Stimulated activated CD8-positive, alpha-beta memory T cell treated with anti-CD3 and anti-CD28 coated beads, Interleukin-7, amount 100 ng/mL, for 24 hours (primary cell): Measurements from ENCODE around the gene TRAF3IP1.
"Not testable (repeated sequence)": the region's sequence is repeated elsewhere in the genome, so short reads cannot be mapped to it uniquely, and the experiment has no call there.

ENCODE experiments used
- DNase-seq: peaks from one replicate; pipeline ENCODE4 v3.0.0-alpha.2; 2020; ENCODE audit warnings: low read depth

TRAF3IP1 gene

DNA sequence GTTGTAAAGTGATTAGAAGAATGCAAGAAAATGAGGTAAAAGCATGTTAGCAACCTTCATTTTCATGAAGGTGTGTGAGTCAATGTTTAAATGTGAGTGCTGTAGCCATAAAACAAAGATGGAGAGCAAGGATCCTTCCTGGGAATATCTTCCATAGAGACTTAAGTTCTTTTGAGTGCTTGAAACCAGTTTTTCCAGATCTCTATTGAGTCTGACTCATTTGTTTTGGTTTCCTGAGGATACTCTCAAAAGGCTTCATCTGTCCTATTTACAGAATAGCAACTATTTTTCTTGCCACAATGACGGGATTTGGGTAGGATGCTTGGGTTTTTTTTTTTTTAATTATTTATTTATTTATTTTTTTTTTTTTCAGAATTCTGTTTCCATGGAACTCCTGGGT, 60.5 kb downstream of the TRAF3IP1 start:
- no peak for DNase-seq

DNA sequence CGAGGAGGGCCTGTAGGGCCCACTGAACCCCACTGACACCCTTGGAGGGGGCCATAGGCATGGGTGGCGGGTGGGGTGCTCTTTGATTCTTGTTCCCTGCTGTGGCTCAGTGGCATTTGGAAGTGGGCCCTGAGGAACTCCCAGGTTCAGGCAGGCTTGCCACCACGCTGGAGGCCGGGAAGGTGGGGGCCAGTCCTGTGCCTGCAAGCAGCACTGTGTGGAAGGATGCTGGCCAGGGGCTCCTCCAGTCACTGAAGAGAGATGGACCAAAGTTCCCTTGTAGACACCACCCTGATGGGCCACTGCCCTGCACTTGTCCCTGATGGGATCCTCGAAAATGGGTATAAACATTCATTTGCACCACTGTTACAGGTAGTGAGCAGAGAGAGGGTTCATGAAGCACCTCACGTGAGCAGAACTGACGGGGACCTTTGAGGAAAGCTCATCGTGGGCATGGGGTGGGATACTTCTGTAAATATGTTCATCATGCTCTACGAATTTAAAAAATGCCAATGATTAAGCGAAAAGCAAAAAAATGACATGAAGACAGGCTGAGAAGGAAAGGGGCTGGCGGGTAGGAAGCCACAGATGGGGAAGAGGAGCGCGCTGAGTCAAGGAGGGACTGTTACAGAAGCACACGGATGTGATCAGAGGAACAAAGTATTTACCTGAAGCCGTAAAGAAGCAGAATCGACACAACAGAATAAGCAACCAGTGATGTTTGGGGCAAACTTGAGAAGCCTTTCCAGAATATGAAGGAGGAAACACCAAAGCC, 61.2 kb downstream of the TRAF3IP1 start:
- no peak for DNase-seq

DNA sequence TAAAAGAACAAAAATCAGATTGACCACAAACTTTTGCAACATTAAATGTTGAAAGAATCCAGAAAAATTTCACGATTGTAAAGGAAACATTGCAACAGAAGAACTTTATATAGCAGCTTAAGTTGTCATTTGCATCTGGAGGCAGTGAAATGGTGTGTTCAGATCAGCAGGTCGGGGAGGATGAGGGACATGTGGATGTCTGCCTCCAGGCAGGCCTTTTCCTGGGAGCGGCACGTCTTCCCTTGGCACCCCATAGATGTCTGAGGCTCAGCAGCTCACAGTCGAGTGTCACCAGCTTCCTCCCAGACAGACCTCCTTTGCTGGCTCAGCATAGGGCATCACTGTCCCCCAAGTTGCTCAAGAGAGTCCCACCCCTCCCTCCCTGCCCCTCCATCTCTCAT, 62.1 kb downstream of the TRAF3IP1 start:
- DNase-seq, result no peak

DNA sequence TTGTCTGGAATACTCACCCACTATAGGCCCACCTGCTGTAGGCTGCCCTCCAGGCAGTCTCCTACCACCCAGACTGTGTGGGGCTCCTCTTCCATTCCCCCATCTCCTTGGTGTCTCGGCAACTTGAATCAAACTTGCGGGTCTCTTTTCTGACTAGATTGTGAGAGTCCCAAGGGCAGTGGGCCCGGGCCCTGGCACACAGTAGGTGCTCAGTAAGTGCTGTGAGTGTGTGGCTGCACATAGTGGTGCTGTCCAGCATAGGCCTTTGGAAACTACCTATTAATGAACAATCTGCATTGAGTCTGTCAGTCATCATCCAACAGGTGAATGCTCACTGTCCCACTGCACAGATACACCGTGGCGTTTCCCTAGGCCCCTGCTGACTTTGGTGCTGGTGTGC, 62.8 kb downstream of the TRAF3IP1 start:
- DNase-seq, result no peak

DNA sequence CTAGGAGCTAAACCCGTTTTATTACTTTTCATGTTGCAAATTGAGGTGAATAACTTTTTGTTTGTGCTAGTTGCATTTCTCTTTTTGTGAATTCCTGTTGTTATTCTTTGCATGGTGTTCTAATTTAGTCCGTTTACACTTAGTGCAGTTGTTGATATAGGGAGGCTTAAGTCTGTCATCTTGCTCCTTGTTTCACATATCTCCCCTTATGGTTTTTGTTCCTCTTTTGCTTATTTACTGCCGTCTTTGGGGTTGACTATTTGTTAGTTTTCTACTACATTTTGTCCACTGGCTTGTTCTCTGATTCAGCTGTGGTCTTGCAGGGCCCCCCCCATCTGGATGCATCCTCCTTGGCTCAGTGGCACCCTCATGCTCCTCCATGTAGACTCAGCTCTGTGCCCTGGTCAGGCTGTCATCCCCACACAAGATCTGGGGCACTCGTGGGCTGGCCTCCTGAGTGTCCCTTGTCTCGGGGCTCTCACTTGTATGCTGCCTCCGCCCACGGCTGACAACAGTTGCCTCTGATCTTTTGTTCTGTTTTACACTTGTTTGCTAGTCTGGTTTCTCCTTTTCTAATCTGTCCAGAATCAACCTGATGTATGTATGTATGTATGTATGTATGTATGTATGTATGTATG, 63.5 kb downstream of the TRAF3IP1 start:
- DNase-seq, result no peak

DNA sequence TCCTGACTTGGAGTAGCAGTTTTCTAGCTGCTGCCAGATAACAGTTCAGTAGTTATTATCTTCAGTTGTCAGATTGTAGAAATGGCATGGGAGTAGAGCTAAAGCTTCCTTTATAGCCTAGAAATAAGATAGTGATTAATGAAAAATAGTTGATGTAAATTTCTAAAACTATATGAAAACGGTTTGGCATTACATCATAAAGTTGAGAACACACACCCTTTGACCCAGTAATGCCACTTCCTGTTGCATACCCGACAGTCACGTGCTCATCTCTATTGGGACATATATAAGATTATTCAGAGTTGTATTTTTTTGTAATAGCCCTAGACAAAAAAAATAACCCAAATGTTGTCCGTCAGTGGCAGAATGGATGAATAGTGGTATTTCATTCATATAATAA, 67.0 kb downstream of the TRAF3IP1 start:
- no peak for DNase-seq

DNA sequence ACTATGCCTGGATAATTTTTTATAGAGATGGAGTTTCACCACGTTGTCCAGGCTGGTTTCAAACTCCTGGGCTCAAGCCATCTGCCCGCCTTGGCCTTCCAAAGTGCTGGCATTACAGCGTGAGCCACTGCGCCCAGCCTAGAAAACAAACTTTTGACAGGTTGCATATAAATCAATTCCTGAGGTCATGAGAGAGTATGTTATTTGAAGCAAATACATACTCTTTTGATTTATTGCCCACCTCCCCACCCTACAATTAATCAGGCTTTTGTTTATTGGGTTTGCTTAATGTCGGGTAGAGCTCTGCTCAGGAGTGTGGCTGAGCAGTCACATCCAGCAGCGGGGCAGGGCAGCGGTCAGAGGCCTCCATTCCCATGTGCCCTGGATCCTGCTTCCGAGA, 68.5 kb downstream of the TRAF3IP1 start:
- no peak for DNase-seq

DNA sequence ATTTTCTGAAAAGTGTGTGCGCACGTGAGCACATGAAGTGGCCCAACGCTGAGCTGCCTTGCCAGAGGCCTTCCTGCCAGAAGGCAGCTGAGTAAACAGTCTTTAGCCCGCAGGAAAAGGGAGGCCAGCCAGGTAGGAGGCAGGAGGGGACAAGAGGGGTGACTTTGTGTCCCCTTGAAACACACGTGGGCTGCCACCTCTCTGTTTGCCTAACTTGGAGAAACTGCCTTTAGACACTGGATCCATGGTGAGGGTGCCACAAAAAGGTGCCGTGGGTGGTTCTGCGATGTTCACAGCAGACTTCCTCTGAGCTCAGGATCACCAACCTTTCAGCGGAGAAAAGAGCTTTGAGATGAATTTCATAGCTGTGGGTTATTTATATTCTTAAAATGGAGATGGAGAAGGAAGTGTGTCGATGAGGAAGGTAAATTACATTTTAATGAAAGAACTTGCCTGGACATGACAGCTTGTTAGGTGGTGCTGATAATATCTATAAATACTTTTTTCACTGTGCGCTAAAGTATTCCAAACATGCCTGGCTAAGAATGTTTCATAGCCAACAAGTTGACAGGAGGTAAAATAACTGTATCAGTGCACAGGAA, 69.8 kb downstream of the TRAF3IP1 start:
- DNase-seq, result no peak

DNA sequence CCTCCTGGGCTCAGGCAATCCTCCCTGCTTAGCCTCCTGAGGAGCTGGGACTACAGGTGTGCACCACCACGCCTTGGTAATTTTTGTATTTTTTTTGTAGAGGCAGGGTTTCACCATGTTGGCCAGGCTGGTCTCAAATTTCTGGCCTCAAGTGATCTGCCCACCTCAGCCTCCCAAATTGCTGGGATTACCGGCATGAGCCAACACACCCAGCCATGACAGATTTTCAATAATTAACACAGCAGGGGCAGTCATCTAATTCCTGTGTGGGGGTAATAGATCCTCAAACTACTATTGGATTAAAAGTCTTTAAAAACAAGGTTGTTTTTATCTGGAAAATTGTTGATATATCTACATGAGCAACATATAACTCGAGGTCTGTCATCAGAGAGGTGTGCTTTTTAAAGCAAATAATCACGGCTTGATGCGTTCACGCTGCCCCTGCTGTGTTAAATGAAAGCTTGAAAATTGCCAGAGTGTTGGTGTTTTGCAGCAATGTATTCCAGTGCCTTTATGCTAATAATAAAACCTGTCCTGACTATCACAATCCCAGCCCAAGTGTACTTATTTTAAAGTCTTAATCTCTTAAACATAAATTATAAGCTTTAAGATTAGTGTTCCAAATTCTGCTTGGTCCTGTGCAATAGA, 70.8 kb downstream of the TRAF3IP1 start:
- DNase-seq, result no peak

DNA sequence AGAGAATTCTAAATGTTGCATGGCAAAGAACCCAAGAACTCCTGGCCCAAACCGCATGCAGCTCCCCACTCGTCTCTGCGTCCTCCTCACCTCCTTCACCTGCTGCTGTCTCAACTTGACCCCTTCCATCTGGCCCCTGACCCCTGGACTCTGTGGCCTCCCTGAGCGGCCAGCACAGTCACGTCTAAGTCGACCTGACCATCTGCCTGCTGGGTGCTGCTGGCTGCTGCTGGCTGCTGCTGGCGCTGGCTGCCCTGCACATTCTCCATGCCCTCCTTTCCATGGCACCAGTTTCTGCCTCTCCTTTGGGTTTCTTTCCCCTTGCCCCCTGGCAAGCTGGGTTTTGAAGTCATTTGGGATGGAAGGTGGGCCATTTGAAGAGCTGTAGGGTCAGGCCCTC, 76.3 kb downstream of the TRAF3IP1 start:
- no peak for DNase-seq

DNA sequence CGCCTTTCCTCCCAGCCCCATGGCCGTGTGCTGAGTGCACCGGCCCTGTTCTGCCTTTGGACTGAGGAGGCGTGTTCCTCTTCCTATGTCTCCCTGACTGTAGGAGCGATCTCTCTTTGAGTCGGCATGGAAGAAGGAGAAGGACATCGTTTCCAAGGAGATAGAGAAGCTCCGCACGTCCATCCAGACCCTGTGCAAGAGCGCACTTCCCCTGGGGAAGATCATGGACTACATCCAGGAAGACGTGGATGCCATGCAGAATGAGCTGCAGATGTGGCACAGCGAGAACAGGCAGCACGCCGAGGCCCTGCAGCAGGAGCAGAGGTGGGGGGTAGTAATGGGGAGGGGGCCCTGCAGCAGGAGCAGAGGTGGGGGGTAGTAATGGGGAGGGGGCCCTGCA, 77.0 kb downstream of the TRAF3IP1 start:
- no peak for DNase-seq

DNA sequence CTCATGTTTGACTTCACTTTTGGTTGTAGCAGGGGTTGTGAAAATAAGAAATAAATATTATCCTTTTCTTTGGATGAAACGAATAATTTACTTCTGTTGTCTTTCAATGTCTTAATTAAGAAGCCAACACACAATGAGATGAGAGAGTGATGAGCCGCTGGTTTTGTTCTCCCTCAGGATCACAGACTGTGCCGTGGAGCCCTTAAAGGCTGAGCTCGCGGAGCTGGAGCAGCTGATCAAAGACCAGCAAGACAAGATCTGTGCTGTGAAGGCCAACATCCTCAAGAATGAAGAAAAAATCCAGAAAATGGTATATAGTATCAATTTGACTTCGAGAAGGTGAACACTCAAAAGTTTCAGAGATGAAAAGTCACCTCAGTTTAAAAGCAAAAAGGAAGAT, 78.3 kb downstream of the TRAF3IP1 start:
- no peak for DNase-seq

DNA sequence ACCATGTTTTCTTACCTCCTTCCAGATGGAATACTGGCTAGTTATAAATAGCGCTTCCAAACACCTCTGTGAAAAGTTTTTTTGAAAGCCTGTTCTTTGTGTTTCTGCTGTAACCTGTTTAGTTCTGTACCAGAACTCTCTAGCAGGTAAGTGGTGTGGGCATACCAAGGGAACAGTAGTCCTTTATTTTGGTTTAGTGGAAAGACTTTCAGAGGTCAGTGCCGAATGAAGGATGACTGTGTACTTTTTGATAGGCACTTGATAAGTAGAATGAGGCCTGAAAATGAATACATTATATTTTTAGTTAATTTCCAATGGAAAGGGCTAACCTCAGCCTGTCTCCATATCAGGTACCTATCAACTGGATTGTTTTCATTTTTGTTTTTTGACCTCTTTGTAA, 78.8 kb downstream of the TRAF3IP1 start:
- no peak for DNase-seq

DNA sequence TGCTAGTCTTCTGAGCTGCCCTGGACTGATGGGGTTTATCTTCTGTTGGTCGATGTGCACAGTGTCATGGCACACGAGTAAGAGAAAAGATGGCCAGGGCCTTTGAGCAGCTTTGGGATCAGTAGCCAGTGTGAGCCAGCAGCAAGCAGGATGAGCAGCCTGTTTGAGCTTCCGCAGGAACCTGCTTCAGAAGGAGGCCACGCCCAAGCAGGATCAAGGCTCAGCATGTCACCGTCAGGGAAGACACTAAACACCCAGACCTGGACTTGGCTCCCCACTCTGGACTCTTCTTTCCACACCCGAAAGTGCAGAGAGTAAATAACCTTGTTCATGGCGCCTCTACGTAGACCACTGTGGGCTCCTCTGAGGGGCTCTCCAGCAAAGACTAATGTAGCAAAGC, 81.2 kb downstream of the TRAF3IP1 start:
- no peak for DNase-seq

DNA sequence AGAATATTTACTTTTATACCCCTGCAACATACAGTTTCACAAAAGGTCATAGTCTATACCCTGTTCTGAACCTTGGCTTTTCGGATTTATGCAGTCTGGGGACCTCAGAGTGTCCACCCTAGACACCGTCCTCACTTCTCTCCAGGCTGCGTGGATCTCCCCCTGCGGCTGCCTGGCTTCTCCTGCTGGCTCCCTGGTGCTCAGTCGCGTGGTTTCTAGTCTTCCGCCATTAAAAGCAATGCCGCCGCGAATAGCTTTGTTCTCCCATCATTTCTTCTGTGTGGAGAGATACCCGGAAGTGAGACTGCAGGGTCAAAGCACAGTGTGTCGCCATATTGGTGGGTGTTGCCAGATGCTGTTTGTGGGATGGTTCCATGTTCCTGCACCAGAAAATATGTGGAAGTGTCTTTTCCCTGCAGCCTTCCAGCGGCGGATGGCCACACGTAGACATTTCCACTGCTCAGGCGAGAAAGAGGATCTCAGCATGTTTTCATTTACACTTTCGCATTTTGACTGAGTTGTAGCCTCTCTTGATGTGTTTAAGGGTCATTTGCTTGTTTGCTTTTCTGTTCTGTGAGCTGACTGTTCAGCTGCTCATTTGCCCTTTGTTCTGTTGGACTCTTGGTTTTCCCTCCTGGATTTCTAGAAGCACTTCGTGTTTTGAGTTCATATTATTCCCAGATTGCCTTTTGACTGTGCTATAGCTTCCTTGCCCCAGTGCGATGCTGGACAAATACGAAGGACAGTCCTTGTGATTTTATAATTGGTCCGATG, 83.5 kb downstream of the TRAF3IP1 start:
- no peak for DNase-seq

DNA sequence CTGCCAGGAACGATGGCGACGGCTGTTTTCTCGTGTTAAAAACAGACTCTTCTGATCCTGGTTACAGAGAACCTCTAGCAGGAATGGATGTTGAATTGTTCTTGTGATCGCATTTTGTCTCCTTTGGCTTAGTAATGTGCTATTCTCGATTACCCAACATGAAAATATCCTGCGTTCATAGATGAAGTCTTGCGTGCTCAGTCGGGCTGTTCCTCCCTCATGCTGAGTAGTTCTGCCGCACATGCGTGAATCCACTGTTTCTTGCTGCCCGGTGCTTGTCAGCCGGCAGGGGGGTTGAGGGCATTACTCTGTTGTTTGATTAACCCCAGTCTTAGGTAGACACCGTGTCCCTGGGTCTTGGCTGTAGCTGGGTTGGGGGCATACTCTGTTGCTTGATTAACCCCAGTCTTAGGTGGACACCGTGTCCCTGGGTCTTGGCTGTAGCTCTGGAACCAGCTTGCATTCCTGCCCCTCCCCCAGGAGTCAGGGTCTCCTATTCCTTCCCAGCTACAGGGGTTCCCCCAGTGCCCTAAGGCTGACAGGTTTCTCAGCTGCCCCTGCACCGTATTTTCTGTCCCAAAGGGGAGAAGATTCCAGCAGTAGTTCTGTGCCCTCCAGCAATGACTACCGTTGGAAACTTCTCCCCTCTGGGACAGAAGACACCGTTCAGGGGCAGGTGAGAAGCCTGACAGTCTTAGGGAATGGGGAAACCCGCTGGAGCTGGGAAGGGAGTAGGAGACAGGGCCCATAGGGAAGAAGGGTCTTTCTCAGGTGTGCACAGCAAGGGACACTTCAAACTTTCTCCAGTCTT, 84.3 kb downstream of the TRAF3IP1 start:
- no peak for DNase-seq

DNA sequence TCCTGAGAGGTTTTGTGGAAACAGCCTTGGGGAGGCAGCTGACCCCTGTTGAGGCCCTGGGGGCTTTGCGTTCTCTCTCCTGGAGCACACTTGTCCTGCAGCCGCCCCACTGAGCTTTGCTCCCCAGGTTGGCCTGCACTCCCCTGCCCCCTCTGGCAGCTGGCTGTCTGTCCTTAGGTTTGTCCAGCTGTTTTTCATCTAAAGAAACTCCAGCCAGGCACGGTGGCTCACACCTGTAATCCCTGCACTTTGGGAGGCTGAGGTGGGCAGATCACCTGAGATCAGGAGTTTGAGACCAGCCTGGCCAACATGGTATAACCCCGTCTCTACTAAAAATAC, 84.9 kb downstream of the TRAF3IP1 start:
- DNase-seq, result not testable (repeated sequence)

DNA sequence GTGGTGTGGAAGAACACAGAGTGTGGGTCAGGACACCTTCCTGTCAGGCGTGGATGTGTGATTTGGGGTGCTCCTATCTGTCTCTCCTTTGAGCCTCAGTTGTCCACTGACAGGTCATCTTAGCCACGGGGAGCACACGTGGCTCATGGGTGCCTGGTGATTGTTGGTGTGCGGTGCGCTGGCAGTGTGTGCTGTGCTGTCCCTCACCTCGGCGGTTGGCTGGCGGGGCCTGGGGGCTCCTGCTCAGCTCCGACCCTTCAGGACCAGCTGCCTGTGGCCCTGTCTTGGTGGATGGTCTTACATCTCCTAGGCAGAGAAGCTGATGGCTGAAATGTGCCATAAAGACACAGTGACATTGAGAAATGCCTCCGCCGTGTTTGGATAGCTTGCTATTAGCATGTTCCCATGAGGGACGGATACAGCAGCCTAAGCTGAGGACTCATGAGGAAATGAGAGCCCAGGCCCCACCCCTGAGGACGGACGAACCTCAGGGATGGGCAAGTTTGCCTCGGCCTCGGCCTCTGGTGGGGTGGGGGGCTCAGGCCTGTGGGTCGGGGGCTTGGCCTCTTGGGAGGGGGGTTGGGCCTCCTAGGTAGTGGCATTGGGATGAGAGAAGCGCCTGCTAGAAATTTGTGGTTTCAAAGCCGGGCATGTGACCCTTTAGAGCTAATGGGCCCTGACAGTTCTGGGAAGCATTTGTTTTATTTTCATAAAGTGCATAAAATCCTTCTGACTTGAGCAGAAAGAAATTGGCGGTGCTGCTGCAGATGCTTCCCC, 86.1 kb downstream of the TRAF3IP1 start:
- DNase-seq, result no peak

DNA sequence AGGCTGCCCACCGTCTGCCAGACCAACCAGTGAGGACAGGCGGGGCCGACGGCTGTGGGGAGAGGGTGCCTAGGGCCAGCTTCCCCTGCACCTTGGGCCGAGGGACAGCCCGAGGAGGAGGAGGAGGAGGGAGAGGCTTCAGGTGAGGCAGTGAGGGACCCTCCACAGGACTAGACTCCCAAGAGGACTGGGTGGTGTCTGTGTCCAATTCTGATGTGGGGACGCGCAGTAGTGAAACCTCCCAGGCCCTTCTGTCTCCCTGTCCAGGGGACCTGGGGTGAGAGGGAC, 86.6 kb downstream of the TRAF3IP1 start:
- no peak for DNase-seq

DNA sequence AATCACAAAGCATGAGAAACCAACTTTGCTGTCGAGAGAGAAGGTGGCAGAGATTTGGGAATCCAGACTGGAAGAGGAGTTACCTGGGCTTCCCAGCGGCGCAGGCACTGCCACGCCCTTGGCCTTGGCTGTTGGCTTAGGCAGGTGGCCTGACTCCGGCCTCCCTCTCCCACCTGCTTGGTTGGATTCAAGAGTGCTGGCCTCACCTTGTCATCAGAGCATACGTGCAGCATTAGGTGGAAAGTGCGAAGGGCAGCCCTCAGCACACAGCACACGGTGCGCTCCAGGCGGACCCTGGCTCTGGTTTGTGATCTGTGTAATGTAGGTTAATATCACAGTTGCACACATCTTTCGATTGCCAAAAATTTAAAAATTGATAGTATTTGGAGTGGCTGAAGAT, 87.2 kb downstream of the TRAF3IP1 start:
- no peak for DNase-seq
